Measurements from ENCODE around the gene TRMT2A.

TRMT2A gene

DNA sequence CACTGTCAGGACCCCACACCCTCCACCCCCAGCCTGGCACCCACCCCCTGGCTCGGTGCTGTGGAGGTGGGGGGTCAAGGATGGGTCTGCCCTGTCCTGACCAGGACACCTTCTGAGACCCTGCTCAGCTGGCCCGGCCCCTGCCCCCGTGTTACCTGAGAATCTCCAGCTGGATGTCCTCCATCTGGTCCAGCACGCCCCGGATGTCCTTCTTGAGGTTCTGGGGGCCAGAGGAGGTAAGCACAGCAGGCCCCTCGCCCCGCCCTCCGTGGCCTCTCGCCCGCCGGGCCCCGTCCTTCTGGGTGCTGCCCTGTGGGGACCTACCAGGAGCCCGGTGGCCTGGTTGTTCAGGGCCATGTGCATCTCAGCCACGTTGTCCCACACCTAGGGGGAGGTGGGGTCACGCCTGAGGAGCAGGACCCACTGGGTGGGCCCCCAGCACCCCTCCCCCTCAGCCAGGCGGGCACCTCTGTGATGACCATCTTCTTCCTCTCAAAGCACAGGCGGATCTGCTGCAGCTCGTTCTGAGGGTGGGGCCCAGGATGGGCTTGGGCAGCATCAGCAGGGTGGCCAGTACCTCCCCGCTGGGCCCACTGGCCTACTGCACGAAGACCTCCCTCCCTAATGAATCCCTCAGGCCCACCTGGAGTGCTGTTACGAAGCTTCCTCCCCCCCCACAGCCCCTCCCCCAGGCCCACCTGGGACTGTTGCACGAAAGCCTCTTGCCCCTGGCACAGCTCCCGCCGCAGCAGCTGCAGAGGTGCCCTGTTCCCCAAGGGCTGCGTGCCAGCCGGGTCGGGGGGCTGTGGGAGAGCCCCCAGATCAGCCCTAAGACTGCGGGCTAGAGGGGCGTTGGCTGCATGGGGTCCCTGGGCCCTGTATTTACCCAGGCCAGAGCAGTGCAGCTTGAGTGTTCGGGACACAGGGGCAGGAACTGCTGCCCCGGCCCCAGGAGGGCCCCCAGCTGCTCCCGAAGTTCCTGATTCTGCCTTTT lies 32.5 kb upstream of the TRMT2A start:
- no peak for DNase-seq (ENCODE audit: low read depth)

DNA sequence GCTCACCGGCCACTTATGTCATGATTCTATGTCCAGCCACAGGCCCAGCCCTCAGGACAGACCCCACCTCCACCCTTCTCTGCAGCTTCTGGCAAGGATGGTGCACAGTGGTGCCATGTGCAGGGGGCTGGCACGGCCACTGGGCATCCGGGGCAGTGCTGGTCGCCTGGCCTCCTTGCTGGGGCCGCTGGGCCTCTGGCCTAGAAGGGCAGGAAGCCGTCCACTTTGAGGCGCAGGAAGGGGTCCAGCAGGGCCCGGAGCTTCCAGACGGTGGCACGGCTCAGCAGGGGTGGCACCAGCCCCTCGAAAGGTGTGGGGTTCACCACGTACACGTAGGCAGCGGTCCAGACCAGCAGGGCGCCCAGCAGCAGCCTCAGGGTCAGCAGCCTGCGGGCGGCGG lies 31.4 kb upstream of the TRMT2A start:
- DNase-seq (ENCODE audit: low read depth) = no peak

DNA sequence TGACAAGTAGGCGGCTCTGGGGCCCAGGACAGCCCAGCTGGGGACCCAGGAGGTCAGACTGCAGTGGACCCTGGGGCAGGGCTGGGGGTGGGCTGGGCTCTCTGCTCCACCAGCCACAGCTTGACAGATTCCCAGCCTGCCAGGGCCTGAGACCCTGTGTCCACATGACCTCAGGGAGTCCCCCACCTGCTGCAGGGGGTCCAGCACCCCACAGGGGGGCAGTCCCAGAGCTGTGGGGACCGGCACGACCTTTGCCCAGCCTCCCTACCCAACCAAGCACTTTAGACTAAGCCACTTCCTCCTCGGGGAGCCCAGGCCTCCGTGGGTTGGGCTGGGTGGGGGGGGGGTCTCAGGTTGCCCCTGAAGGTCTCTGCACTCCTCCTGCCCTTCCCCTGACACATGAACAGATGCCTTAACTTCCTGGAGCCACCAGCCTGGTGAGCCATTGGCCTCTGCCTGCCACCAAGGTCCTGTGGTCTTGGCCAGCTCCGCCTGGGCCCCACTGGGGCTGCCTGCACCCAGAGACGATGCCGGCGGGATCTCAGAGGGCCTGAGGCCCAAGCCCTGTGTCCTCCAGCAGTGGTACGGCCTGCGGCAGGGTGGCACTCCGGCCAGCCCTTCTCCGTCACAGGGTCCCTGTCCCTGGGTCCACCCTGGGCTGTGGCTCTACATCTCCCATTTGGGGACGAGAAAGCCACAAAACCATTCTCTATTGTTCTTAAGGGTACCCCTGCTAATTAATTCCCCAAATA lies 30.4 kb upstream of the TRMT2A start:
- no peak for DNase-seq (ENCODE audit: low read depth)

DNA sequence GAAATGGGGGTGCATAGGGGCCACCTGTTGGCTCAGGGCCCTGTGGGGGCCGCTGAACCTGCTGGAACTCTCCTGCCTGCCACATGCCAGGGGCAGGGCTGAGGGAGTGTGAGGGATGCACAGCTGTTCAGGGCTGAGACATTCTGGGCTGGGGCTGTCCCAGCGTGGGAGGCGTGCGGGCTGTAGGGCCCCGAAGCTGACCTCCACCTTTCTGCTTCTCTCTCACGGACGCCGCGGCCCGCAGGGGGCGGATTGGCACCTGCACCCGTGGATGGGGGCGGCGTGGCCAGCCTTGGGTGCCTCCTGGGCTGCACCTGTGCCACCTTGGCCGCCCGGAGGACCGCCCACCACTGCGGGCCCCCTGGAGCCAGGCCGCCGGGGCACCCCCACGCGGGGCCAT lies 29.8 kb upstream of the TRMT2A start:
- no peak for DNase-seq (ENCODE audit: low read depth)

DNA sequence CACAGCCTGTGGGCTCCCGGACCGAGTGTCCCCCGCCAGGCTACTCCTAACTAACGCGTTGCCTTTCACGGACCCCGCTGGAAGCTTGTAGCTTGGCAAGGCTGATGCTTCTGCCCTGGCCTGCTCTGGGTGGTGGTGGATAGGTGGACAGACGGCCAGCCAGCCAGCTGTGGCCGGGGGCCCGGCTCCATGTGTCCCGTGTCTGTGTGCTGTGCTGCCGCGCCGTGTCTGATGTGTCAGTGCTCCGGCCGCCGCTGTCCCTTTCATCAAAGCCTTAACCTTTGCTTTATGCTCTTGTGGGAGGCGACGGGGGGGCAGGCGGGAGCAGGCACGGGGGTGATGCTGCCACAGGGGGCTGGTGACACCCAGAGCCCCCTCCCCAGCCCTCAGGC lies 28.8 kb upstream of the TRMT2A start:
- no peak for DNase-seq (ENCODE audit: low read depth)

DNA sequence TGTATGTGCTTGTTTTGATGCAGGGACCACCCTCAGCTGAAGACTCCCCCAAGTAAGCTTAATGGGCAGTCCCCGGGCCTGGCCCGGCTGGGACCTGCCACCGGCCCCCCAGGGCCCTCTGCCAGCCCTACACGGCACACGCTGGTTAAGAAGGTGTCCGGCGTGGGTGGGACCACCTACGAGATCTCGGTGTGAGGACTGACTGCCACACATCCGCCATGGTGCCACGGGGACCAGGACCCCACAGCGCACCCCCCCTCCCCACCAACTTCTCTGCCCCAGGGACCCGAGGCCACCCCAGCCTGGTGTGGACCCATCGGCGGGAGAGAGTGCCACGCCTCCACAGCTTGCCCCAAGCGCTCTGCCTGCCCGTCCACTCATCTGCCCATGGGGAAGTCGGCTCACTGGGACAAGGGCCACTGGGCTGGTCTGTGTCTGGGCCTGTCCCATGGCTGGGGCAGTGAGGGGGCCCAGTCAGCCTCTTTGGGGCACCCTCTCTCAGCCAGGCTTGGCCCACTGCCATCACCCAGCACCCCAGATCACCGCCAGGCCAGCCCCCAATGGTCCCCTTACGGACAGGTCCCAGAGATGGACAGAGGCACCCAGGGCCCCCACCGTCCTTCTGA lies 28.3 kb upstream of the TRMT2A start:
- no peak for DNase-seq (ENCODE audit: low read depth)

DNA sequence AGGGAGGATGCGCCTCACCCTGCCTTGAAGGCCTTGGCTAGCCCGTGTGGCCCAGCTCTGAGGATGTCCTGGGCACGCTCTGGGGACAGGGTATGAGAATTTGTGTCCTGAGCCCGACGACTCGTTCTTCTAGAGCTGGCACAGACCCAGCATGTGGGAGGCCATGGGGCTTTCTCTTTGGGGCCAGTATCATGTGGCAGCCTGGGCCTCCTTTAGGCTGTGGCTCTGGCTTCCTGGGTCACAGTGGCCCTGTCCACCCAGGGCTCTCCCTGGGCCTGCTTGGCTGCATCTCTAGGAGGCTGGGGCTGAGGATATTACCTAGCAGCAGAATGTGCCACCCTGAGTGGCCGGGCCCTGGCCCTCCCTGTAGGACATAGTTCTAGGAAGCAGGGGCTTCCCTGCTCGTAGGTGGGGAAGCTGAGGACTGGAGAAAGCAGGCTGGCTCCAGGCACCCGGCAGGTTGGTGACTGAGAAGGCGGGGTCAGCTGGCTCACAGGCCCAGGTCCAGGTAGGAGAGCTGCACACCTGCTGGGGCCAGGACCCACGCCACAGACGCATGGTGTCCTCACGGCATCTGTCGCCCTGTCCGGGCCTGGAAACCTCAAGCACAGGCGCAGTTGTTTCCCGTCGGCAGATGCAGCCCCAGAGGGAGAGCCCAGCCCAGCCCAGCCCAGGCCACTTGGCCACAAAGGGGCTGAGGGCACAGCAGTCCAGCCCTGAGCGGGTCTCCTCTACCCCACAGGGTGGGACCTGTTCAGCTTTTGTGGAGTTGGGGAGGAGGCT lies 27.0 kb upstream of the TRMT2A start:
- no peak for DNase-seq (ENCODE audit: low read depth)

DNA sequence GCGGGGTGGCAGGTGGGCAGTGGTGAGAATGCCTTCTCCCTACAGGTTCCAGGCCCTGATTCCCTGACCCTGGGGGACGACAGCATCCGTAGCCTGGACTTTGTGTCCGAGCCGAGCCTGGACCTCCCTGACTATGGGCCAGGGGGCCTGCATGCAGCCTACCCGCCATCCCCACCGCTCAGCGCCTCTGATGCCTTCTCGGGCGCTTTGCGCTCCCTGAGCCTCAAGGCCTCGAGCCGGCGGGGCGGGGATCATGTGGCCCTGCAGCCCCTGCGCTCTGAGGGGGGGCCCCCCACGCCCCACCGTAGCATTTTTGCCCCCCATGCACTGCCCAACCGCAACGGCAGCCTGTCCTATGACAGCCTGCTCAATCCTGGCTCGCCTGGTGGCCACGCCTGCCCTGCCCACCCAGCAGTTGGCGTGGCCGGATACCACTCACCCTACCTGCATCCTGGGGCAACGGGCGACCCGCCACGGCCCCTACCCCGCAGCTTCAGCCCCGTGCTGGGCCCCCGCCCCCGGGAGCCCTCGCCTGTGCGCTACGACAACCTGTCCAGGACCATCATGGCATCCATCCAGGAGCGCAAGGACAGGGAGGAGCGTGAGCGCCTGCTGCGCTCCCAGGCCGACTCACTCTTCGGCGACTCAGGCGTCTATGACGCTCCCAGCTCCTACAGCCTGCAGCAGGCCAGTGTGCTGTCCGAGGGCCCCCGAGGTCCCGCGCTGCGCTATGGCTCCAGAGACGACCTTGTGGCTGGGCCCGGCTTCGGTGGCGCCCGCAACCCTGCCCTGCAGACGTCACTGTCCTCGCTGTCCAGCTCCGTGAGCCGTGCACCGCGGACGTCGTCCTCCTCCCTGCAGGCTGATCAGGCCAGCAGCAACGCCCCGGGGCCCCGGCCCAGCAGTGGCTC lies 25.9 kb upstream of the TRMT2A start:
- DNase-seq (ENCODE audit: low read depth) = no peak

DNA sequence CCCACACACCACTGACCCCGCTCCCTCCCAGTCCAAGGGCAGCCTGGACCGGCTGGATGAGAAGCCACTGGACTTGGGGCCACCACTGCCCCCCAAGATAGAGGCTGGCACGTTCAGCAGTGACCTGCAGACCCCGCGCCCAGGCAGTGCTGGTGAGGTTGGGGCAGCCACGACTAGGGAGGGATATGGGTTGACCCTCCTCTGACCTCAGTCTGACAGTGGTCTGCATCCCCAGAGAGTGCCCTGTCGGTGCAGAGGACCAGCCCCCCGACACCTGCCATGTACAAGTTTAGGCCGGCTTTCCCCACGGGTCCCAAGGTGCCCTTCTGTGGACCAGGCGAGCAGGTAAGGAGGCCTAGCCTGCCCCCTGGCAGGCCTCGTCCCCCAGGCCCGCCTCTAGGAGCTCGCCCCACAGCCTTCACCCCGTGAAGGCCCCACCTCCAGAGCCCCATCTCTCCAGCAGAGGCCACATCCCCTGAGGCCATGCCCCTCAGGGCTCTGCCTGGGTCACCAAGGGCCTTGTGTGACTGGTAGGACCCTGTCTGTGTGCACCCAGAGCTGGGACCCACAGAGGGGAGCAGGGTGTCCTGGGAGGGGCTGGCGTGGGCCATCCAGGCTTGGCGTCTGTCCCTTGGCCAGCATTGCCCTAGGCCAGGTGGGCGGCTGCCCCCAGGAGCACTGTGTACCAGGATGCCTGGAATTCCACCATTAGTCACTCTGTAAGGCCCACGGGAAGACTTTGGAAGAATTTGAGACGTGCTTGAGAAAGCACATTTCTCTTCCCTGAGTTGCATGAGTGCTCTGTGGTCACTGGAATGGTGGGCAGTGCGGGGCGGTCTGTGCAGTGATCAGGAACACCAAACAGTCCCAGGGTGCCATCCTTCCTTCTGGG lies 24.4 kb upstream of the TRMT2A start:
- DNase-seq (ENCODE audit: low read depth) = no peak

DNA sequence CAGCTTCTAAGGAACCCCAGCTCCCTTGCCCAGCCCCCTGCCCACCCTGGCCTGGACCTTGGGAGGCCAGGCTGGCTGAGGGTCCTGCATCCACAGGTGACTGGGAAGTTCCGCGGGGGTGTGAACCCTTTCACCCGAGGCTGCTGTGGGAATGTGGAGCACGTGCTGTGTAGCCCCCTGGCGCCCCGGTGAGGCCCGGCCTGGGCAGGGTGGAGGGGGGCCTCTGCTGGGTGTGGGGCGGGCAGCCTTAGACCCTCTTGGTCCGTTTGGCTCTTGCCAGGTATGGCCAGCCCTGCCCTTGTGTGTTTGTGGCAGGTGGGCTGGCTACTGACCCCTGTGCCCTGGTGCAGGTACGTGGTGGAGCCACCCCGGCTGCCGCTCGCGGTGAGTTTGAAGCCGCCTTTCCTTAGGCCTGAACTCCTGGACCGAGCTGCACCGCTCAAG lies 23.5 kb upstream of the TRMT2A start:
- DNase-seq (ENCODE audit: low read depth) = no peak

DNA sequence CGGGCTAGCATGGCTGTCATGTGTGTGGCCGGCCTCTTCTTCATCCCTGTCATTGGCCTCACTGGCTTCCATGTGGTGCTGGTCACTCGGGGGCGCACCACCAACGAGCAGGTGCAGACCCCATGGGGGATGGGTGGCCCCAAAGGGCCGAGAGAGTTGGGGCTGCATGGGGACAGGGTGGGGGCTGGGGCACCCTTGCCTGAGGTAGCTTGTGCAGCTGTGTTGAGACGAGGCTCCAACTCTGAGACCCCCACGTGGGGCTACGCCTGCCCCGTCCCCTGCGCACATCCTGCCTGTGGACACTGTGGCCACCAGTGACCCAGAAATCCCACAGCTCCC lies 23.1 kb upstream of the TRMT2A start:
- DNase-seq (ENCODE audit: low read depth) = no peak

DNA sequence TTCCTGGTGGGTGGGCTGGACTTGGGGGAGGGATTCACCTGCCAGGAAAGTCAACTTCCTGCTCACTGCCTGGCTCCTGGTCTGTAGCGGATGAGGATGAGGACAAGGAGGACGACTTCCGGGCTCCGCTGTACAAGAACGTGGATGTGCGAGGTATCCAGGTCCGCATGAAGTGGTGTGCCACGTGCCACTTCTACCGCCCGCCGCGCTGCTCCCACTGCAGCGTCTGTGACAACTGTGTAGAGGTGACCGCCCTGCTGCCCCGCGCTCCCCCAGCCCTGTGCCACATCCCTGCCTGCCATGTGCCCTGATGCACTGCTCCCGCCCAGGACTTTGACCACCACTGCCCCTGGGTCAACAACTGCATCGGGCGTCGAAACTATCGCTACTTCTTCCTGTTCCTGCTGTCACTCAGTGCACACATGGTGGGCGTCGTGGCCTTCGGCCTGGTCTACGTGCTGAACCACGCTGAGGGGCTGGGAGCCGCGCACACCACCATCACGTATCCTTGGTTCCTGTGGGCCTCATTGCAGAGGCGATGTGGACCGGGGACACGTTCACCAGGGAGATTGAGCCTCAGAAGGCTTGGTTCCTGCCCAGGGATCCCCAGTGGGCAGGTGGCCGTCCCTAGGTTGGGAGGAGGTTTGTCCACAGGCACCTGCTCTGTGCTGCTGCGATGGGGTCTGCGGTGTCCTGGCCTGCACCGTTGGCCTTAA lies 22.5 kb upstream of the TRMT2A start:
- DNase-seq (ENCODE audit: low read depth) = no peak

DNA sequence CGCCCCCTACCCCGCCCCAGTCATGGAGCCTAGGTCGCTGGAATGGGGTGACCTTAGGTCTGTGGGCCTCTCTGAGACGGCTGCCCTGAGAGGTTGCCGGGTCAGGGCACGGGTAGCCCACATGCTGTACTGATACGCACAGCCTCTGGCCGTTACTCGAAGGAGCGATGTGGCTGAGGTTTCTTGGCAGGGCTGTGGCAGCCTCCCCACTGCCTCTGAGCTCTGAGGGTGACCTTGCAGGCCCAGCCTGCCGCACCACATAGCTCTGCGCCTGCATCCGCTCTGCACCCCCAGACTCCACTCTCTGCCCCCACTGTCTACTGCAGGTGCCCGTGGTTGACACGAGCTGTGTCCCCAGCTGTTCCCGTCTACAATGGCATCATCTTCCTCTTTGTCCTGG lies 21.8 kb upstream of the TRMT2A start:
- DNase-seq (ENCODE audit: low read depth) = no peak

DNA sequence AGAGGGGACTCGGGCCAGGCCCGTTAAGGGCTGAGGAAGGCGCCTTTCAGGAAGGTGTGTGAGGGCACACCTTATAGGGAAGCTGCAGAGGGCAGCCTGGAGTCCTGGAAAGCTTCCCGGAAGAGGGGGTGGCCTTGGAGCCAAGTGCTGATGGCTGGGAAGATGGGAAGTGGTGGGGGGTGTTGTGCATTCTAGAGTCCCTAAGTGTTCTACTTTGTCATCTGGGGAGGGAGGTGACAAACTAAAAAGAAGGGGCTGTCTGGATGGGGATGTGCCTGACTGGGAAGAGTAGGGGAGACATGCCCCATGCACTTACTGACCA lies 21.4 kb upstream of the TRMT2A start:
- no peak for DNase-seq (ENCODE audit: low read depth)

DNA sequence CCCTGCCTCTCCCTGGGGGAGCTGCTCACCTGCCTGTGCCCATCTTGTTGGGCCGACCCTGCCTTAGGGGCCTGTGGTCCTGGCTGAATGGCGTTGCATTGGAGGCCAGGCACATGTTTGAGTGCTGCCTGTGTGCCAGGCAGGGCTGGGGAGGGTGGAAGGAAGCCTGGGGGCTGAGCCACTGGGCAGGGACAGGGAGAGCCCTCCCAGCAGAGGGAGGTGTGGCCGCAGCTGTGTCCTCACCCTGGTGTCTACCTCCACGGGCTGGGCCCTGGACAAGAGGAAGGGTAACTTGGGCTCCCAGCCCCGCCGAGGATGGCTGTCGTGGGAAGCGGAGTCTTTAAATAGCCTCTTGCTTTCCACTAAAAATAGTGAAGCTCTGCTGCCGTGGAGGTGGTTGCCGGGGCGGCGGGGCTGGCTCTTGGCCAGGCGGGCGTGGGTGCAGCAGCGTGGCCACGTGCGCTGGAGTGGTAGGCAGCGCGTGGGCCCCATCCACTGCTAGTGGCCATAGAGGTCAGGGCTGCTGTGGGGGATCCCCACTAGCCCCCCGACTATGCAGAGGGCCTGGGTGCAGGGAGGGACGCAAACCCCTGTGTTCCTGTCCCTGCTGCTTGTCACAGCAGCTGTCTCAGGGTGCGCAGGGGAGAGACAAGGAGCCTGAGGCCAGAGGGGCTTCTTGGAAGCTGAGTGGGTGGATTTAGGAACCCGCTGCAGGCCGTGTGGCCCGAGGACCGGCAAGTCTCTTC lies 20.8 kb upstream of the TRMT2A start:
- DNase-seq (ENCODE audit: low read depth) = no peak

DNA sequence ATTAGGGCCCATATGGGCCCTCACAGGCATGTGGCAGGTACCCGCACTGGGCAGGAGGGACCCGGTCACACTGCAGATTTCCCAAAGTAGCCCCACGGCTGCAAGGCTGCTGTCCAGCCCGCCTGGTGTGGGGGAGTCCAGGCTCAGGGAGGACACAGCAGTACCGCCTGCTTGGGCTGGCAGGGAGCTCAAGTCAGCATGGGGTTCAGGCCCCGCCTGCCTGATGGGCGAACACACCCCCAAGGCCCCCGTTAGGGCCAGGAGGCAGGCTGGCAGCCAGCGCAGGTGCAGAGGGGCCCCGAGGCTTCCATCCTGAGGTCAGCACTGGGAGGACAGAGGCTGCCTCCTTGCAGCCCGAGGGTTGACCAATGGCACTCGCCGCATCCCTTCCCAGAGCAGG lies 20.1 kb upstream of the TRMT2A start:
- DNase-seq (ENCODE audit: low read depth) = no peak

DNA sequence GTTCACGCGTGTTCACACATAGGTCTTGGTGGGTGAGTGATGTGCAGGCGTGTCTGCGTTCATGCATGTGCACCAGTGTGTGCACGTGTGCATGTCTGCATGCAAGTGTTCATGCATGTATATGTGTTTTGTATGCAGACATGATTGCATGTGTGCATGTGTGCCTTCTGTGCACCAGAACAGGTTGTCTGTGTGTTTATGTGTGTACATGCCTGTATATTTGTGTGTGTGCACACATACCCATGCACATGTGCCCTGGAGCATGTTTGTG lies 19.5 kb upstream of the TRMT2A start:
- DNase-seq (ENCODE audit: low read depth) = no peak

DNA sequence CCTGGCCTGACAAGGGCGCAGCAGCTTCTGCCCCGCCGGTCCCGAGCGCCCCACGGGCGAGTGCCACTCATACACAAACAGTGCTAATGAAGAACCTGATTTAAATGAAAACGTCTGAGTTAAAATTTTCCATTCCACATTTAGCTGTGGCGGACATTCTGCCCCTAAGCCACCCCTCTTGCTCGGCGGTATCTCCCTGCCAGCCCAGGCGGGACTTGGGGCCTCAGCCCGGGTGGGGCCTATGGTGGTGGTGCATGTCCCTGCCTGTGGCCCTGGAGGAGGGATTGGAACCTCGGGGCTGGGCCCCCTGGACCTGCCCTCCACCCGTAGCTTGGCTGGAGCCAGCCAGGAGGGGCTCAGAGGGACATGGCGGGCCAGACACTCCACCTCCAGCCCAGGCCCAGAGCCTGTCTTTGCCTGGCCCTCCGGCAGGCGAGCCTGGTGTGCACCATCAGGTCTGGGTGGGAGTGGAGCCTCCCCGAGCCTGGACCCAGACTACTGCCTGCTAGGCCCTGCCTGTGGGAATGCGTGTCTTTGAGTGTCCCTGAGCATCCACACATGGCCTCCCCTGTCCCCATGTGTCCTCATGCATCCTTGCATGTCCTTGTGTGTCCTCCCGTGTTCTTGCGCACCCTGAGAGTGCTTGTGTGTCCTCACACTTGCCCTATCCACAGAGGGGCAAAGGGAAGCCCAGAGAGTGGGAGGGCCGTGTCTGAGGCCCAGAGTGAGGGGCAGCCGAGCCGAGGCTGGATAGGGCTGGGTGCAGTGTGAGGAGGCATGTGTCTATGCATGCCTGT lies 19.0 kb upstream of the TRMT2A start:
- DNase-seq (ENCODE audit: low read depth) = no peak

Data from activated T-helper 9 cell treated with anti-CD3 and anti-CD28 coated beads, Interleukin-2, amount 50 U/mL, for 16 hours (primary cell).